D721Med (cell line): ENCODE measurements around the gene TREML1.

Experiments
- DNase-seq: peaks from one replicate; pipeline ENCODE4 v3.0.0; 2011; ENCODE audit warnings: low spot score; ENCODE audit not compliant: insufficient read length
- FAIRE-seq: peaks from 2 replicates; lab custom pipeline; 2011; peaks lifted over from hg19 to GRCh38; lab: Jason Lieb, UNC
- CTCF ChIP-seq: IDR thresholded peaks from 2 replicates; pipeline ENCODE4 v1.5.1; 2012; ENCODE audit warnings: mild to moderate bottlenecking, control low read depth; ENCODE audit not compliant: insufficient read depth; ENCODE audit errors: missing control alignments

Gene TREML1

DNA sequence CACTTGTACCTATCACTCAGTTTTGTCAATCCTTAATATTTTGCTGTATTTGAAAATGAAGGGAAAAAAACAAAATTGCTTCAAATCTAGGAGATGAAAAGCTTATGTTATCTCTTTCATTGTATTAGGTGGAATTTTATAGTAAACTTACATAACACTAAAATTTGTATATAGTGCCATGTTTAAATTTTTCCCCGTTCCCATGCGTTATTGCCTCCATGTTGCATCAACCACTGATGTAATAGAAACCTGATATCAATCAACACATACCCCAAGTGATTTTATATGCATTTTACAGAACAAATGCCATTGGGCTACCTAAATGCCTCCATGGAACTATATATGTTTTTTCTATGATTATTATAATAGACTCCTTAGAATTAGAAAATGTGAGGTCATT lies 23.5 kb upstream of the TREML1 start:
- DNase-seq: no peak
- FAIRE-seq: no peak
- TF ChIP-seq CTCF: no peak

GRCh38 chr6:41177287-41177686 lies 23.1 kb upstream of the TREML1 start:
- TF ChIP-seq CTCF: no peak
- DNase-seq (no peak), FAIRE-seq (no peak)

DNA sequence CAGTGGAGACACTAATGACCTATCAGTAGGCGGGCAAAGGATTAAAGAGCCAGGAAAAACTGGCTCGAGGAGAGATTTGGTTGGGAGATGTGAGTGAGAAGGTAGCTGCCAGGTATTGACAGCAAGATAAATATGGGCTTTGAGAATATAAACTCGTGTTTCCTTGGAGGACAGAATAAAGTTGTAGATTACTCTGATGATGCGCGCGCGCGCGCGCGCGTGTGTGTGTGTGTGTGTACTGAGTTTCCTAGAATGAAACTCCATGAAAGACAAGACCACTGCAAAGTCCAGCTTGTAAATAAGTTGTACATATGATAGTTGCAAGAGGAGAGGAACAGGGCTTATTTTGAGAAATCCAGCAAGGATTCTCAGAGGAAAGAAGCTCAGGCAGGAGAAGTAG lies 22.0 kb upstream of the TREML1 start:
- FAIRE-seq: no peak
- TF ChIP-seq CTCF: no peak

DNA sequence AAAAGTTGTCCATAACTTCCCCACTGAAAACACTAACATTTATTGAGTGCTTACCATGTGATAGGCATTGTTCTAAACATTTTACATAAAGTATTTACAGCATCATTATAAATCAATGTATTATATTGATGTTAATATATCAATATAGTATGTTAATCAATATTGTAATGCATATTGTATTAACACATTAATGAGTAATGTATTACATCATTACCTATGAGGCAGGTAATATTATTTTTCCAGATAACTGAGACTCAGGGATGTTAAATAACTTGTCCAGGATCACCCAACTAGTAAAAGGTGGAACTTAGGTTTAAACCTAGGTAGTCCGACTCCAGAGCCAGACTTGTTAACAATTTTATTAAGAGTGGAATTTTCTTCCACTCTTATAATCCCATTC lies 20.9 kb upstream of the TREML1 start:
- FAIRE-seq: no peak
- no peak for TF ChIP-seq CTCF

More for the DNA sequence above, 22.0 kb upstream of the TREML1 start:
- no peak for DNase-seq

GRCh38 chr6:41174610-41175009 lies 20.5 kb upstream of the TREML1 start:
- FAIRE-seq (no peak), DNase-seq (no peak)
- no peak for TF ChIP-seq CTCF

More for the DNA sequence above, 20.9 kb upstream of the TREML1 start:
- DNase-seq: no peak

- DNase-seq (no peak), FAIRE-seq (no peak)
- TF ChIP-seq CTCF: no peak
These were observed 17.8 kb upstream of the TREML1 start for GRCh38 chr6:41171908-41172307.

- no peak for DNase-seq
- FAIRE-seq: no peak
- TF ChIP-seq CTCF: no peak
These were observed 16.5 kb upstream of the TREML1 start for GRCh38 chr6:41170547-41171160.
